IMR-90 (cell line): ENCODE results near the gene MCUB. TPM values are rescaled to one million over a fixed set of nuclear protein-coding genes. Genes with fewer than 3 reads are reported as not detected.

ENCODE experiments used
- ATAC-seq: fragments of 200-7000 bp; cut with Tn5 transposase; 2 replicates; pipeline ENCODE4 v1.9.1; 2020; ENCODE audit warnings: low read depth, mild to moderate bottlenecking, moderate library complexity
- BruUV-seq: library from RNA; stranded (reverse); fragments of 400-500 nt; replicated peaks from 2 replicates; lab custom pipeline; 2021; lab: Mats Ljungman, UMichigan
- CTCF ChIA-PET: fragments of 300-600 bp; formaldehyde crosslinking; extraction: SDS; loops from one replicate; lab custom pipeline; 2021; ENCODE audit warnings: antibody characterized with exemption; lab: Yijun Ruan, JAX
- POLR2A ChIA-PET: fragments of 300-600 bp; sonication (Branson Sonifier 250); formaldehyde crosslinking; loops from one replicate; lab custom pipeline; 2022; ENCODE audit warnings: antibody characterized with exemption; ENCODE audit not compliant: unreplicated experiment; lab: Charles Lee
- DNase-seq: peaks from one replicate; pipeline ENCODE4 v3.0.0; 2013
- H2AFZ ChIP-seq: replicated peaks from 2 replicates; pipeline ENCODE3; 2013; ENCODE audit warnings: low read length, mild to moderate bottlenecking; ENCODE audit not compliant: poor library complexity
- H2AK5ac ChIP-seq: 2 replicates; pipeline ENCODE4 v1.6.1; 2013; ENCODE audit warnings: low read depth, low read length, inconsistent platforms
- H2AK9ac ChIP-seq: replicated peaks from 2 replicates; pipeline ENCODE3; 2013; ENCODE audit warnings: mild to moderate bottlenecking, low read depth, low read length, moderate library complexity; ENCODE audit not compliant: poor library complexity
- H2BK120ac ChIP-seq: 2 replicates; pipeline ENCODE4 v1.6.1; 2013; ENCODE audit warnings: low read depth, low read length, inconsistent platforms
- H2BK15ac ChIP-seq: 3 replicates; pipeline ENCODE4 v1.6.1; 2013; ENCODE audit warnings: low read depth, low read length, inconsistent platforms
- H2BK20ac ChIP-seq: 2 replicates; pipeline ENCODE4 v1.6.1; 2013; ENCODE audit warnings: low read depth, mild to moderate bottlenecking, inconsistent platforms, low read length, moderate library complexity
- H2BK5ac ChIP-seq: 2 replicates; pipeline ENCODE4 v1.6.1; 2013; ENCODE audit warnings: mild to moderate bottlenecking, low read depth, low read length, inconsistent platforms; ENCODE audit not compliant: poor library complexity, severe bottlenecking
- H3K14ac ChIP-seq: replicated peaks from 2 replicates; pipeline ENCODE4 v1.6.1; 2013; ENCODE audit warnings: low read depth, low read length, inconsistent platforms
- H3K18ac ChIP-seq: 2 replicates; pipeline ENCODE4 v1.6.1; 2013; ENCODE audit warnings: low read depth, low read length, control low read depth
- H3K23ac ChIP-seq: 2 replicates; pipeline ENCODE4 v1.6.1; 2013; ENCODE audit warnings: low read depth, low read length, inconsistent platforms
- H3K27ac ChIP-seq: 2 replicates; pipeline ENCODE4 v1.5.1; 2013; ENCODE audit warnings: mild to moderate bottlenecking, control low read depth, low read length; ENCODE audit not compliant: insufficient read depth
- H3K27me3 ChIP-seq: 2 replicates; pipeline ENCODE4 v1.6.1; 2013; ENCODE audit warnings: low read length; ENCODE audit not compliant: control insufficient read depth, insufficient read depth
- H3K36me3 ChIP-seq: 2 replicates; pipeline ENCODE4 v1.6.1; 2013; ENCODE audit warnings: low read length, mixed read lengths; ENCODE audit not compliant: control insufficient read depth, insufficient read depth
- H3K4ac ChIP-seq: 2 replicates; pipeline ENCODE4 v1.6.1; 2013; ENCODE audit warnings: low read depth, low read length, inconsistent platforms
- H3K4me1 ChIP-seq: 2 replicates; pipeline ENCODE4 v1.6.1; 2013; ENCODE audit warnings: low read length, mixed read lengths; ENCODE audit not compliant: control insufficient read depth, insufficient read depth
- H3K4me2 ChIP-seq: 2 replicates; pipeline ENCODE4 v1.6.1; 2013; ENCODE audit warnings: low read depth, mild to moderate bottlenecking, control low read depth, low read length, moderate library complexity
- H3K4me3 ChIP-seq: 2 replicates; pipeline ENCODE4 v1.5.1; 2013; ENCODE audit warnings: low read depth, mild to moderate bottlenecking, control low read depth, low read length, moderate library complexity; ENCODE audit not compliant: insufficient read depth
- H3K56ac ChIP-seq: 2 replicates; pipeline ENCODE4 v1.6.1; 2013; ENCODE audit warnings: low read length, inconsistent platforms; ENCODE audit not compliant: insufficient read depth; ENCODE audit errors: extremely low read depth
- H3K79me1 ChIP-seq, 2 experiments: 2 replicates each; pipeline ENCODE4 v1.6.1; 2013; ENCODE audit warnings: low read length in 2 of 2, inconsistent platforms in 1 of 2, low read depth in 1 of 2
- H3K9ac ChIP-seq: 2 replicates; pipeline ENCODE4 v1.6.1; 2013; ENCODE audit warnings: low read depth, low read length, control low read depth
- H3K9me1 ChIP-seq: 2 replicates; pipeline ENCODE4 v1.6.1; 2013; ENCODE audit warnings: low read length, inconsistent platforms; ENCODE audit not compliant: insufficient read depth
- H3K9me3 ChIP-seq: 2 replicates; pipeline ENCODE4 v1.6.1; 2013; ENCODE audit warnings: low read length; ENCODE audit not compliant: control insufficient read depth, insufficient read depth
- H4K20me1 ChIP-seq: 2 replicates; pipeline ENCODE4 v1.6.1; 2013; ENCODE audit warnings: low read length, inconsistent platforms; ENCODE audit not compliant: insufficient read depth
- H4K5ac ChIP-seq: 2 replicates; pipeline ENCODE4 v1.6.1; 2013; ENCODE audit warnings: mild to moderate bottlenecking, low read depth, low read length, control low read depth
- H4K8ac ChIP-seq, 2 experiments: 2 replicates each; pipeline ENCODE4 v1.6.1; 2013; ENCODE audit warnings: low read depth in 2 of 2, low read length in 2 of 2, control low read depth in 1 of 2, inconsistent platforms in 1 of 2
- H4K91ac ChIP-seq: 2 replicates; pipeline ENCODE4 v1.6.1; 2013; ENCODE audit warnings: low read depth, low read length, inconsistent platforms; ENCODE audit not compliant: insufficient read depth
- CHD1 ChIP-seq: IDR thresholded peaks from 2 replicates; pipeline ENCODE4 v1.6.1; 2012; ENCODE audit warnings: low read depth, low read length, improper control_type of control experiment
- POLR2A ChIP-seq: IDR thresholded peaks from 2 replicates; pipeline ENCODE4 v1.6.1; 2012; ENCODE audit warnings: mild to moderate bottlenecking, low read depth, low read length
- RCOR1 ChIP-seq: IDR thresholded peaks from 2 replicates; pipeline ENCODE4 v1.6.1; 2012; ENCODE audit warnings: mild to moderate bottlenecking, low read length, improper control_type of control experiment; ENCODE audit not compliant: insufficient replicate concordance
- SMC3 ChIP-seq: fragments of 150-350 bp; IDR thresholded peaks from 2 replicates; pipeline ENCODE4 v1.6.1; 2016; ENCODE audit warnings: low read depth, mild to moderate bottlenecking, antibody characterized with exemption, low read length, moderate library complexity
- WGBS, 2 experiments: methylation state at CpG; one replicate each; pipeline versions ENCODE4 v1.1.5 to v1.1.7; 2013; ENCODE audit warnings: missing lambda C conversion rate in 2 of 2; ENCODE audit not compliant: insufficient read length in 1 of 2; ENCODE audit errors: extremely low coverage in 2 of 2; 5-methylcytosine and 5-hydroxymethylcytosine counted together
- dilution Hi-C: fragments of 300-500 bp; cut with HindIII; formaldehyde crosslinking; loops from one replicate; pipeline ENCODE4 v1.14.3; 2018; ENCODE audit warnings: low sequenced_read_pairs; ENCODE audit not compliant: unreplicated experiment
- in situ Hi-C: fragments of 300-500 bp; cut with MboI; formaldehyde crosslinking; loops from 3 replicates; pipeline ENCODE4 v1.14.3; 2019; ENCODE audit warnings: low sequenced_read_pairs, inconsistent platforms, mixed read lengths
- intact Hi-C: fragments of 100-400 bp; cut with micrococcal nuclease; formaldehyde crosslinking; loops from 2 replicates; pipeline ENCODE4 v1.10.0; 2022
- polyA plus RNA-seq, 3 experiments: library from polyadenylated mRNA; depleted of rRNA; stranded (reverse); fragments of >200 nt; gene quantifications; 2 replicates each; pipeline ENCODE4 v1.2.3, GENCODE V29; 2012; ENCODE audit warnings: low replicate concordance in 1 of 3
- total RNA-seq: library from RNA; depleted of rRNA; stranded (reverse); fragments of >200 nt; gene quantifications from 2 replicates; pipeline ENCODE4 v1.2.3, GENCODE V29; 2012
- TF ChIP-seq, protein P1 (sequence below): fragments of 150-350 bp; IDR thresholded peaks from 2 replicates; pipeline ENCODE4 v1.6.1; 2017; ENCODE audit warnings: mild to moderate bottlenecking, antibody characterized with exemption, low read length, low read depth

MCUB gene
- total and polyA plus RNA-seq, 2 of the 4 experiments (the other 2 are of a cell fraction) = 18.5 to 20.4 TPM

DNA sequence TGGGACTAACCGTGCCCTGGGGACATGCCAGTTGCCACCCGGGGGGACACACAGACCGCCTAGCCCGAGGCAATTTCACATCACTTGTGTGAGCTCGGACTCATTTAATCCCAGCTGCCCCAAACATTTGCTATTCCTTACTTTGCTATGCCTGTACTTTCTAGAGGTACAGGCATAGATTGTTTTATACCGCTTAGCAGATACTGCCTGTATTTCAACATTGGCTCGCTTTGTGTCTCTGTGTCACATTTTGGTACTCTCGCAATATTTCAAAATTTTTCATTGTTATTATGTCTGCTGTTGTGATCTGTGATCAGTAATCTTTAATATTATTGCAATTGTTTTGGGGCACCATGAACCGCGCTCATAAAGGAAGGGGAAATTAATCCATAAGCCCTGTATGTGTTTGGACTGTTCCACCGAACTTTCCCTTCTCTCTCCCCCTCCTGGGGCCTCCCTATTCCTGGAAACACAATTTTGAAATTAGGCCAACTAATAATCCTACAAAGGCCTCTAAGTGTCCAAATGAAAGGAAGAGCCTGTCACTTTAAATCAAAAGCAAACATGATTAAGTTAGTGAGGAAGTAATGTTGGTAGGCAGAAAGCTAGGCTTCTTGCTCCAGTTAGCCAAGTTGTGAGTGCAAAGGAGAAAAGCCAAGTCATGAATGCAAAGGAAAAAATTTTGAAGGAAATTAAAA lies 143.8 kb downstream of the MCUB start:
- no peak for DNase-seq
- H3K9ac ChIP-seq = peak overlapping the region; percentile 57; the same call in 1 of the 2 replicates
- H3K9me3 ChIP-seq = no peaks in the 10 kb centered on the region
- CTCF ChIA-PET = interaction anchor here (1.0 kb wide), 1 partner anchor 20 kb away, joined by 3 read pairs; no protein-coding TSS in a partner anchor
- peaks cover 7% of the 10 kb centered on the region for H3K4me1 ChIP-seq
- no peak overlapping the region for H2BK15ac ChIP-seq
- in situ Hi-C loops (loop anchor here (10.0 kb wide), 1 partner anchor 111 kb away; the partner anchor contains the start of gene GAR1), dilution Hi-C loops (no loop called here), intact Hi-C loops (loop anchor here (1.0 to 5.0 kb wide), 8 partner anchors 25 to 277 kb away; no protein-coding TSS in a partner anchor)
- H3K4ac ChIP-seq = 0 out of 2 replicates have a peak overlapping the region, but pooled peaks have one; percentile 50
- H3K18ac ChIP-seq = no peak overlapping the region
- POLR2A ChIA-PET = interaction anchor here (0.5 to 0.6 kb wide), 3 partner anchors 26 to 509 kb away, joined by 3 to 4 read pairs (median 3); no protein-coding TSS in a partner anchor
- no peaks in the 10 kb centered on the region for H3K27me3 ChIP-seq
- H2BK120ac ChIP-seq = peak overlapping the region; percentile 9; the same call in 1 of the 2 replicates
- no peak overlapping the region for H3K56ac ChIP-seq
- H4K8ac ChIP-seq = peak overlapping the region; percentile 56 to 78; a peak in 3 of 4 replicates
- 3% methylated on average over 5 of the region's 11 CpGs; no CpG with 5 or more reads in 1 of the 2 experiments for WGBS, 2 experiments
- H2BK20ac ChIP-seq = no peak overlapping the region
- peaks cover 15% of the 10 kb centered on the region; the same call in 1 of the 2 replicates for H3K9me1 ChIP-seq
- H4K5ac ChIP-seq = peak overlapping the region; percentile 80; the same call in 1 of the 2 replicates
- H2BK5ac ChIP-seq = peak overlapping the region; percentile 32
- H3K14ac ChIP-seq = peak overlapping the region; percentile 33; the same call in 1 of the 2 replicates
- no peak overlapping the region for H2AK5ac ChIP-seq
- peak overlapping the region; percentile 100 for H2AFZ ChIP-seq
- peak overlapping the region; percentile 94 for H3K4me3 ChIP-seq
- BruUV-seq = no TSS peak
- H3K27ac ChIP-seq = peak overlapping the region; percentile 6
- TF ChIP-seq CHD1 (no peak), POLR2A (no peak), SMC3 (no peak), RCOR1 (no peak)
- TF ChIP-seq, protein P1, sequence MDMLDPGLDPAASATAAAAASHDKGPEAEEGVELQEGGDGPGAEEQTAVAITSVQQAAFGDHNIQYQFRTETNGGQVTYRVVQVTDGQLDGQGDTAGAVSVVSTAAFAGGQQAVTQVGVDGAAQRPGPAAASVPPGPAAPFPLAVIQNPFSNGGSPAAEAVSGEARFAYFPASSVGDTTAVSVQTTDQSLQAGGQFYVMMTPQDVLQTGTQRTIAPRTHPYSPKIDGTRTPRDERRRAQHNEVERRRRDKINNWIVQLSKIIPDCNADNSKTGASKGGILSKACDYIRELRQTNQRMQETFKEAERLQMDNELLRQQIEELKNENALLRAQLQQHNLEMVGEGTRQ = no peak
- no peaks in the 10 kb centered on the region for H3K36me3 ChIP-seq
- peaks cover under 1% of the 10 kb centered on the region; the same call in 1 of the 2 replicates for H4K20me1 ChIP-seq
- H2AK9ac ChIP-seq = no peak overlapping the region
- H4K91ac ChIP-seq = peak overlapping the region; percentile 49; the same call in 1 of the 2 replicates
- ATAC-seq = no peak
- H3K79me1 ChIP-seq = peaks cover 28 to 33% of the 10 kb centered on the region in 2 experiments
- H3K4me2 ChIP-seq = peak overlapping the region; percentile 98
- peak overlapping the region; percentile 41; the same call in 1 of the 2 replicates for H3K23ac ChIP-seq
